ENCODE data around the gene HMCN2. TPM values are rescaled to one million over a fixed set of nuclear protein-coding genes. Genes with fewer than 3 reads are reported as not detected.

Gene HMCN2
- total RNA-seq, 4 donors from 2014 or later, result 0.68 to 9.2 (median 4.7) TPM

DNA sequence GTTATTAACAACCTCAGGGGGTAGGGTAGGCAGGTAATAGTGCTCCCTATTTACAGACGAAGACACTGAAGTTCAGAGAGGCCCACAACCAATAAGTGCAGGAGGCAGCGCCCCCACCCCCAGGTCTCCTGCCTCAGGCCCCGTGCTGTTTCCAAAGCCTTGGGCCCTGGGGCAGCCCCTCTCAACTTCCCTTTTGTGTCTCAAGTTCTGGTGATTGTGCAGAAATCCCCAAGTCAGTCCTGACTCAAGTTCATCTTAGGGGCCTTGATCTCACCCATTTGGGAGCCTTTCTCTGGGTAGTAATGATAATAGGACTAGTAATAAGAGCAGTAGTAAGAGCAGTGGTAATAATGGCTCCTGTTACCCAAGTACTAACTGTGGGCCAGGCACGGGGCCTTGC is 143.7 kb downstream of the HMCN2 start:
- no peak for TF ChIP-seq CTCF (IDR thresholded peaks at IDR 0.05; ENCODE audit: low read depth)

DNA sequence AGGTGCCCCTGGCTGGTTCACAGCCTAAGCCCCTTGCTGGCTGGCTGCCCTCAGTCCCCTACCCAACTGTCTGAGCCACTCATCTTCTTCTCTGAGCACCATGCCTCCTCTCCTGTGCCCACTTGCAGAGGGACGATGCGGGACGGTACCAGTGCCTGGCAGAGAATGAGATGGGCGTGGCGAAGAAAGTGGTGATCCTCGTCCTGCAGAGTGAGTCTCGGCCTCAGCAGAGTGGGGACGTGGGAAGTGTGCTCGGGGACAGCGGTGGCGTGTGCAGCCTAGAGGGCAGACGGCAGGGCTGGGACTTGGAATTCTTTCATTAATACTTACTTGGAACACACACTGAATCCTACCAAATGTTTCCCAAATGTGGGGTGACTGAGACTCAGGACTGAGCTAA is 144.9 kb downstream of the HMCN2 start:
- no peak for TF ChIP-seq CTCF (IDR thresholded peaks at IDR 0.05; ENCODE audit: low read depth)

DNA sequence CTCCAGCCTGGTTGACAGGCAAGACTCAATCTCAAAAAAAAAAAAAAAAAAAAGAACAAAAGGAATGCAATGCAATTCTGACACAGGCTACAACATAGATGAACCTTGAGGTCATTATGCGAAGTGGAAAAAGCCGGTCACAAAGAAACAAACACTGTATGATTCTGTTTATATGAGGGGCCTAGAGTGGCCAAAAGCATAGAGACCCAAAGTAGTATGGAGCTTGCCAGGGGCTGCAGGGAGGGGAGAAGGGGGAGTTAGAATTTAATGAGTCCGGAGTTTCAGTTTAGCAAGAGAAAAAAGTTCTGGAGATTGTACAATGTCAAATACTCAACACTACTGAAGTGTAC is 146.0 kb downstream of the HMCN2 start:
- no peak for TF ChIP-seq CTCF (IDR thresholded peaks at IDR 0.05; ENCODE audit: low read depth)

DNA sequence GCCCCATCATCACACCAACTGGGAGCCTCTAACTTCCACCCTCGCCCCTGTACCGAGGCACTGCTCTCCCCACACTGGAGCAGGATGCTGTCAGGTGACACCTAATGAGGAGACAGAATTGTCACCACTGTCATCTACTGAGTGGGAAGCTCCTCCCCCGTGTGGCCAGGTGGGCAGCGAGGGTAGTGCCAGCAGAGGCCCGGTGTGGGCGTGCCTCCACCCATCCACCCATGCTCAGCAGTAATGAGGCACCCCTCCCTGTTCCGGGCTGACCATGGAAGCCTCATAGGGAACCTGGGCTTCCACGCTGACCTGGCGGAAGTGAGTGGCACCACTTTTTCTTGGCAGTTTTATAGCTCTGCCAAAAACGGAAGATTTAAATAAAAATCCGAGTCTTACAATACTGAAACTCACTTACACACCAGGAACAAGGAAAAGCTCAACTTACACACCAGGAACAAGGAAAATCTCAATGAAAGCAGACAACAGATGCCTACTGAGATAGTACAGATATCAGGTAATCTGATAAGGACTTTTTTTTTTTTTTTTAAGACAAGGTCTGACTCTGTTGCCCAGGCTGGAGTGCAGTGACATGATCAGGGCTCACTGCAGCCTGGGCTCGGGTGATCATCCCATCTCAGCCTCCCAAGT is 148.6 kb downstream of the HMCN2 start:
- no peak for TF ChIP-seq CTCF (IDR thresholded peaks at IDR 0.05; ENCODE audit: low read depth)

DNA sequence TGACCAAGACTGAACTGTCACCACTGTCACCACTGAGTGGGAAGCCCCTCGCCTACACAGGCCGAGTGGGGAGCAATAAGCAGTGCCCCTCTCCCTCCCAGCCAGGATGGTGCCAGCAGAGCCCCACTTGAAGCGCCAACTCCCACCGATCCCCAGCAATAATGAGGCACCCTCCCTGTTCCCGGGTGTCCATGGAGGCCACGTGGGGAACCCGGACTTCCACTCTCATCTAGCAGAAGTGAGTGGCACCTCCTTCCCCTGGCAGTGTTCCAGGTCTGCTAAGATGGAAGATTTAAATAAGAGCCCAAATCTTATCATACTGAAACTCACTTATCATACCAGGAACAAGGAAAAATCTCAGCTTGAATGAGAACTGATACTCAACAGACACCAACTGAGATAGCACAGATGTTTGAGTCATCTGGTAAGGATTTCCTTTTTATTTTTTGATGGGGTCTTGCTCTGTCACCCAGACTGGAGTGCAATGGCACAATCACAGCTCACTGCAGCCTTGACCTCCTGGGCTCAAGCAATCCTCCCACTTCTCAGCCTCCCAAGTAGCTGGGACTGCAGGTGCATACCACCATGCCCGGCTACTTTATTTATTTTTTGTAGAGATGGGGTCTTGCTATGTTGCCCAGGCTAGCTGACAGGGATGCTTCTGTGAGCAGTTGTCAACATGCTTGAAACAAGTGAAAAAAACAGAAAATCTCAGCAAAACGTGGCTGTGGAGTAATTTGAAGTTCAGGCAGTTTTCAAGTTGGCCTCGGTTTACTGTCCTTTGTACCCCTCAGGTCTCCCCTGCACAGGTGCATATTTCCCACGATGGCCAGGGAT is 149.6 kb downstream of the HMCN2 start:
- no peak for TF ChIP-seq CTCF (IDR thresholded peaks at IDR 0.05; ENCODE audit: low read depth)

- TF ChIP-seq CTCF (IDR thresholded peaks at IDR 0.05; ENCODE audit: low read depth), result no peak
These were observed 152.0 kb downstream of the HMCN2 start for GRCh38 chr9:130417602-130418001.

DNA sequence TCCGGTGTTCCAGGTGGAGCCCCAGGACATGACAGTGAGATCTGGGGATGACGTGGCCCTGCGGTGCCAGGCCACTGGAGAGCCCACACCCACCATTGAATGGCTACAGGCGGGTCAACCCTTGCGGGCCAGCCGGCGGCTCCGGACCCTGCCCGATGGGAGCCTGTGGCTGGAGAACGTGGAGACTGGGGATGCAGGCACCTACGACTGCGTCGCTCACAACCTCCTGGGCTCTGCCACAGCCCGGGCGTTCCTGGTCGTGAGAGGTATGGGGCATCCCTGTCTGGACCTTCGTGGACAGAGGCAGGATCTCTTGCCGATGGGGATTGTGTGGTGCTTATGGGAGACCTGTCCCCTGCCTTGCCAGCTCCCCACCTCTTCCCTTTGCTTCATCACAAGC is 153.2 kb downstream of the HMCN2 start:
- no peak for TF ChIP-seq CTCF (IDR thresholded peaks at IDR 0.05; ENCODE audit: low read depth)
